Inferior parietal cortex (tissue), 1 donor: Measurements from ENCODE around the gene SCGB1C1.
"Not testable (repeated sequence)": the region's sequence is repeated elsewhere in the genome, so short reads cannot be mapped to it uniquely, and the experiment has no call there.

Source experiments
- DNase-seq: peaks from one replicate; pipeline ENCODE4 v3.0.0-alpha.2; 2016; ENCODE audit errors: extremely low spot score

Gene SCGB1C1

DNA sequence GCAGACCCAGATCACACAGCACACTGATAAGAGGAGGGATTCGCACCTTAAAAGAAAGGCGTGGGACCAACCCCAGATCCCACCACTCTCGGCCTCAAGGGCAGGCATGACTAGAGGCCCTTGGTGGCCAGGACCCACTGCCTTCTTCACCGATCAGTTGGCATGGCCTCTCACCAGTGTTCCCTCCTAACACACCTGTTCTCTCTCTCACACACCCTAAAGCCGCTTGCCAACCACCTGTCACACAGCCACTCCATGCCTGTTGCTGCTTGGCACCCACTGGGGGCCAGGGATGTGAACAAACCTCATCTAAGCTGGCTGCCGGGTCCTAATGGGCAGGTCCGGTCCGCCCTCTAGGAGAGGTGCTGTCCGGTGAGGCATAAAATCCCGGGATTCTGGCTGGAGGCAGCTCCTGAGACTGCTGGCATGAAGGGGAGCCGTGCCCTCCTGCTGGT is at the start of gene SCGB1C1:
Gene SCGB1C1, plus strand, starts transcription at position 405 of the 455 bp plus-strand sequence. Its CDS starts 22 bp downstream, at position 427.
- DNase-seq = not testable (repeated sequence)

GRCh38 chr11:180242-180641 is 12.6 kb upstream of the SCGB1C1 start:
- DNase-seq = not testable (repeated sequence)

DNA sequence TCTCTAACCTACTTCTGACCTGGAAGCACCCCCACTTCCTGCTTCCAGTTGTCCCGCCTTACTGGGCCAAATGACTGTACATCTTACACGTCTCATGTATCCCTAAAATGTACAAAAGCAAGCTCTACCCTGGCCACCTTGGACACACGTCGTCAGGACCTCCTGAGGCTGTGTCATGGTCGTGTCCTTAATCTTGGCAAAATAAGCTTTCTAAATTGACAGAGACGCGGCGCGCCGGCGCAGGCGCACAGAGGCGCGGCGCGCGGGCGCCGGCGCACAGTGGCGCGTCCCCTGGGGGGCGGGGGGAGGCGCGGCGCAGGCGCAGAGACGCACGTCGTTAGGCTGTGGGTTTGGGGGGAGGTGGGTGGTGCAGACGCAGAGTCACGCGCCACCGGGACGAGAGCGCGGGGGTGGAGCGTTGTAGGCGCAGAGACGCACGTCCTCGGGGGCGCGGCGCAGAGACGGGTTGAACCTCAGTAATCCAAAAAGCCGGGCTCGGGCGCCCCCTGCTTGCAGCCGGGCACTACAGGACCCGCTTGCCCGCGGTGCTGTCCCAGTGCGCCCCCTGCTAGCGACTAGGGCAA is 3.6 kb upstream of the SCGB1C1 start:
- DNase-seq = not testable (repeated sequence)

- DNase-seq = not testable (repeated sequence)
Measured at GRCh38 chr11:189843-190311, 3.0 kb upstream of the SCGB1C1 start.

GRCh38 chr11:190546-190945 is 2.3 kb upstream of the SCGB1C1 start:
- not testable (repeated sequence) for DNase-seq

DNA sequence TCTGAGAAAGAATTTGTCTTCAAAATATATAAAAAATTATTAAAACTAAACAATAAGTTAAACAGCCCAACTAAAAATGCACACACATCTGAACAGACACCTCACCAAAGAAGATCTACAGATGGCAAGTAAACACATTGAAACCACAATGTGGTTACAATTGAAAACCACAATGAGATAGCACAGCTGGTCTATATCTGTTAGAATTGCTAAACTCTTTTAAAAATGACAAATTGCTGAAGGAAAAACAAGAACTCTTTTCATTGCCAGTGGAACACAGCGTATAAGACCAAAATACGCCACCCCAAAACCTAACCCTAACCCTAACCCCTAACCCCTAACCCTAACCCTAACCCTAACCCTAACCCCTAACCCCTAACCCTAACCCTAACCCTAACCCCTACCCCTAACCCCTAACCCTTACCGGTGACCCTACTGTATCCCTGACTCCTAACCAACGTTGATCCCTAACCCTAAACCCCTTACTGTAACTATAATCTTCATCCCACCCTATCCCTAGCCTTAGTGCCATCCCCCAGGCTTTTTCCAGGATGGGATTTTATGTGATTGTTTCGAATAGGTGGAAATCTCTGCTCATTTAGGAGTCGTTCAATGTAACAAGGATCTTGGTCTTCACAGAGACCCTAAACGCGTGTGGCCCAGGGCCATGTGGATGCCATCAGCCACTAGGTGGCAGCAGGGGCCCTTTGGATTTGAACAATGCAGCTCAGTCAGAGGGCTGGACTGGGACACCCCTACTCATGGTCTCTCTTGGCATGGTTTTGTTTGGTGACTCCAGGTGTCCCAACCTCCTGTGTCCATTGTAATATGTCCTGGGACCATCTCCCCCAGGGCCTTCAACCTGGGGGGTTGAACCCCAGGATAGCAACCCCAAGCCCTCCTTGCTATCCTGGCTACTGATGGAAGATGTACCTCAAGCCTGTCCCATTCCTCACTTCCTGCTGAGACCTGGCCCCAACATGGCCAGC is 1.1 kb upstream of the SCGB1C1 start:
- not testable (repeated sequence) for DNase-seq

- not testable (repeated sequence) for DNase-seq
Measured at GRCh38 chr11:193481-193880, 603 bp downstream of the SCGB1C1 start.

- DNase-seq = no peak
Measured at GRCh38 chr11:196786-197731, 4.2 kb downstream of the SCGB1C1 start.

DNA sequence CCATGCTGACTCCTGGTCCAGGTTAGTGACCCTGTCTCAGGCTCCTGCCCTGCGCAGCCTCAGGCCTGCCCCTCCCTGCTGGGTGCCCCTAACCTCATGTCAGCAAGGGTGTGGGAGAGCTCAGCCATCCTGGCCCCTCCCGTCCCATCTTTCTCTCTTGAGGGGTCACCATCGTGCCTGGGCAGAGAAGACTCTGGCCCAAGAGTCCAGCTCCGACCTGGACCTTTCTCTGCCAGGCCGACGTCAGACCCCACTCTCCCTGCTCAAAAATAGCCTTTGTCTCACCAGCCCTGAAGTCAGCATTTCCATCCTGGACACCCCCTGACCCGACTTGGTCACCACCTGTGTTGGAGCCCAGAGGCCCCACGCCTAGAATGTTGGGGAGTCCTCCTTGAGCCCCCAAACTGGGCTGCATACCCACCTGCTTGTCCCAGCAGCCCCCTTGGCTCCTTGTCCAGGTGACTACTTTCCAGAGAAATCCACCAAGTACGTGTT is 4.9 kb downstream of the SCGB1C1 start:
- DNase-seq = no peak

GRCh38 chr11:198236-198806 is 5.4 kb downstream of the SCGB1C1 start:
- no peak for DNase-seq

GRCh38 chr11:199004-199581 is 6.2 kb downstream of the SCGB1C1 start:
- DNase-seq = no peak

GRCh38 chr11:199782-200181 is 6.9 kb downstream of the SCGB1C1 start:
- DNase-seq = no peak

DNA sequence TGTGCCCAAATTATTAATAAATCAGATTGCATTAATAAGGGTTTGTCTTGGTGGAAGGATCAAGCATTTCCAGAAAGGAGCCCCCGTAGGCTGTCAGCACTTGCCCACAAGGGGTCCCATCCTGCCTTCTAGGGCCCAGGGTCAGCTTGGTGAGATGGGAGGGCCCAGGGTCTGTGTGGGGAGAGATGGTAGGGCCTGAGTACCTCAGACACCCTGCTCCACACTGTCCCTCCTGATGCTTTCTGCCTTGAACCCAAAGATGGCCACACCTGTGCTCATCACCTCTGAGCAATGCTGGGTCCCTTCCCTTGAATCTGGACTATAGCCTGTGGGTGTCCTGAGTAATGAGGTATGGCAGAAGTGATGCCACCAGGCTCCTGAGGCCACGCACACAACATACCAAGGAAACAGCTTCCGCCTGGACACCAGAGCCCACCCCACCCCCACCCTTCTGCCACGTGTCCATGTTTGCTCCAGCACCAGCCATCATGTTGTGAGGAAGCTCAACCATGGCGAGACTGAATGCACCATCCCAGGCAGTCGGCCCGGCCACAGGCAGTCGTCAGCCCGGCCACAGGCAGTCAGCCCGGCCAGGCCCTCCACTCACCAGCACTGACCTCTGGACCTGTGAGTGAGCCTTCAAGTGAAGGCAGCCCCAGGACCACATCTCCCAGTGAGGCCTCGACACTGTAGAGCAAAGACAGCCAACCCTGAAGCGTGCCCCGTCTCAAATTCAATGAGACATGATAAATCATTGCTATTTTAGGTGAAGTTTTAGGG is 7.5 kb downstream of the SCGB1C1 start:
- no peak for DNase-seq

DNA sequence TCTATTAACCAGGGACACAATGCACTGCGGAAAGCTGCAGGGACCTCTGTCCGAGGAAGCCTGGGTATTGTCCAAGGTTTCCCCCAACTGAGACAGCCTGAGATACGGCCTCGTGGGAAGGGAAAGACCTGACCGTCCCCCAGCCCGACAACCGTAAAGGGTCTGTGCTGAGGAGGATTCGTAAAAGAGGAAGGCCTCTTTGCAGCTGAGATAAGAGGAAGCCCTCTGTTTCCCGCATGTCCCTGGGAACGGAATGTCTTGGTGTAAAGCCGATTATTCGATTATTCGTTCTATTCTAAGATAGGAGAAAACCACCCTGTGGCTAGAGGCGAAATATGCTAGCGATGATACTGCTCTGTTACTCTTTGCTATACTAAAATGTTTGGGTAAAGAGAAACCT is 9.1 kb downstream of the SCGB1C1 start:
- DNase-seq = no peak

DNA sequence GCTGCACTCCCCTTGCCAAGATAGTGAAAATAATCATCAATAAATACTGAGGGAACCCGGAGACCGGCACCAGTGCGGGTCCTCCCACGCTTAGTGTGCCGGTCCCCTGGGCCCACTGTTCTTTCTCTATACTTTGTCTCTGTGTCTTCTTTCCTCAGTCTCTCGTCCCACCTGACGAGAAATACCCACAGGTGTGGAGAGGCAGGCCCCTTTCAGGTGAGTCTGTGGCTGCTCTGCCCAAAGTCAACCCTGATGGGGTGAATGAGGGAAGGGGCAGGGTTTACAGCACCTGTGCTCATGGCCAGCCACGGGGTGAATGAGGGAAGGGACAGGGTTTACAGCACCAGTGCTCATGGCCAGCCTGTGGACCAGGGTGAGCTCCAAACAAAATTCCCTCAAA is 9.6 kb downstream of the SCGB1C1 start:
- no peak for DNase-seq

DNA sequence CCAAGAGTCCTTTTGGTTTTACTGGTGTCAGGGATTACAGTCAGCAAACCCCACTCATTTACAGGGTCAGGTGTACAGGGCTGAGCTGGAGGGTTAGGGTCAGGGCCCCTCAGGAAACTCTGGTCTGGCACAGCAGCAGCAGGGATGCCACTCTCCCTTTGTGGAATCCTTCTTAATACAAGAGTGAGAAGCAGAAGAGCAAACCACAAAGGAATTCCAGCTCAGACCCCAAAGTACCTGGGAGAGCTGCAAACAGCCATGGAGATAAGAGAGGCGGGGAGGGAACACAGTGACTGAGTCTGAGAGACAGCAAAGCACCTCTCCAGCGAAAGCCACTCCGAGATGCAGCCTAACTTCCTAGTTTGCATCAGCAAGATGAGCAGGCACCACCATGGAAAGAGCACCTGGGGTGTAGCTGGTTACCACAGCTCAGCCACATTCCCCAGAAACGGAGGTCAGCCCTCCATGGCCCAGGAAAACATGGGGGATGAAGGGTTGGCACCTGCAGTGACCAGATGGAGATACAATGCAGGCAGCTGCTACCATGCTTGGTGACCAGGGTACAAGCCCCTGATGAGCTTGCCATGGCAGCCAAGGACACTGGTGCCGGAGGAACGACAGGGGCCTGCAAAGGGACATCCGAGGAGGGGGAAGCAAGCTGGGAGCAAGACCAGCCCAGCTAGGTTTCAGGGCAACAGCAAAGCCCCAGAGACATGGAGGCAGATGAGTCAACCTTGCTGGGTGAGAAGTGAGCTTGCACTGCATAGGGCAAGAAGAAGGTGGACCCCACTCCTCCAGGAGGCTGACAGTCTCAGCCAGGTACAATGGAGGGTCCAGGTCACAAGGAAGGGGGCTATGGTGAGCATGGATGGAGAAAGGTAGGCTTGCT is 10.4 kb downstream of the SCGB1C1 start:
- no peak for DNase-seq

DNA sequence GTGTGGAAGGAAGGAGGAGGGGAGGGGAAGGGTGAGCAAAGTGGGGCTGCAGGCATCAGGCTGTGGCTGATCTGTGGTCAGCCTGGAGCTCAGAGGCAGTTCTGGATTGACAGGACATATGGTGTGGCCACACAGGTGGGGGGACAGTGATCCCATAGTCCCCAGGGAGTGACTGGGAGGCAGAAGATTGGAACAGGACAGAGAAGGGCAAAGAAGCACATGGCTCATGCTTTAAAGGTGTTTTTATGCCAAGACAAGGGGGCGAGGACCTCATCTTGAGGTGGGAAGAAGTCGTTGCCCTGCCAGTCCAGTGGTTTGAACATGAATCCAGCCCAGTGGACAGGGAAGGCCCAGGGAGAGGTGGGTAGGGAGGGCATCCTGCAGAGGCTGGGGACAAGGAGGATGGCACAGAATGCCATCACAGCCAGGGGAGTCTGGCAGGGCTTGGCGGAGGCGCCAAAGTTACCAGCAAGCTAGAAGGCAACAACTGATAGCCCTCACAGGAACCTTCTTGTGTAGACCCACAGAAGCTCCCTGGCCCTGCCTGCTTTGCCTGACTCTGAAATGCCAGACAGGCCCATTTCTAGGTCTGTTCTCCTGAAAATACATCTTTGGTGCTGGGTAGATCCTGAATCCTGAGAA is 11.2 kb downstream of the SCGB1C1 start:
- no peak for DNase-seq

- DNase-seq = no peak
Measured at GRCh38 chr11:204587-205109, 11.8 kb downstream of the SCGB1C1 start.
